HepG2 (cell line): ENCODE data around the gene TNFAIP1. TPM values are rescaled to one million over a fixed set of nuclear protein-coding genes. Genes with fewer than 3 reads are reported as not detected.

Experiments used
- FOXJ3 ChIP-seq: sonication (generic); formaldehyde crosslinking; IDR thresholded peaks from 2 replicates; pipeline ENCODE4 v1.4.0; 2020; ENCODE audit warnings: missing genetic modification reagents, mild to moderate bottlenecking, borderline replicate concordance
- HIC2 ChIP-seq: sonication (generic); formaldehyde crosslinking; IDR thresholded peaks from 2 replicates; pipeline ENCODE4 v1.9.0; 2022; ENCODE audit warnings: low read depth, missing genetic modification reagents
- NFE2L1 ChIP-seq: sonication (generic); formaldehyde crosslinking; IDR thresholded peaks from 2 replicates; pipeline ENCODE4 v1.4.0; 2020; ENCODE audit warnings: missing genetic modification reagents, mild to moderate bottlenecking, borderline replicate concordance
- NKX3-1 ChIP-seq: sonication (generic); formaldehyde crosslinking; IDR thresholded peaks from 2 replicates; pipeline ENCODE4 v1.5.0; 2020; ENCODE audit warnings: missing genetic modification reagents
- NRL ChIP-seq: sonication (generic); formaldehyde crosslinking; IDR thresholded peaks from 2 replicates; pipeline ENCODE4 v1.5.0; 2020; ENCODE audit warnings: missing genetic modification reagents, mild to moderate bottlenecking, moderate library complexity, borderline replicate concordance
- RBFOX2 ChIP-seq: fragments of 200-400 bp; formaldehyde crosslinking; IDR thresholded peaks from 2 replicates; pipeline ENCODE4 v1.6.1; 2017; ENCODE audit warnings: low read depth, mild to moderate bottlenecking, low read length
- REPIN1 ChIP-seq: sonication (generic); formaldehyde crosslinking; IDR thresholded peaks from 2 replicates; pipeline ENCODE4 v1.8.0; 2022; ENCODE audit warnings: missing genetic modification reagents, low read depth, mild to moderate bottlenecking, borderline replicate concordance
- SKIL ChIP-seq: sonication (generic); formaldehyde crosslinking; IDR thresholded peaks from 2 replicates; pipeline ENCODE4 v1.8.0; 2022; ENCODE audit warnings: missing genetic modification reagents, mild to moderate bottlenecking, moderate library complexity, borderline replicate concordance
- THAP9 ChIP-seq: sonication (generic); formaldehyde crosslinking; IDR thresholded peaks from 2 replicates; pipeline ENCODE4; 2020; ENCODE audit warnings: missing genetic modification reagents, mild to moderate bottlenecking, borderline replicate concordance
- TOPORS ChIP-seq: sonication (generic); formaldehyde crosslinking; IDR thresholded peaks from 2 replicates; pipeline ENCODE4 v1.8.0; 2023; ENCODE audit warnings: mild to moderate bottlenecking, missing genetic modification reagents
- USF2 ChIP-seq, 2 experiments: sonication (generic) in 1 of 2; formaldehyde crosslinking in 1 of 2; IDR thresholded peaks; 2 replicates each; pipeline versions ENCODE4 v1.5.1 to v1.6.1; 2011 to 2020; ENCODE audit warnings: borderline replicate concordance in 1 of 2, low read depth in 1 of 2, low read length in 1 of 2, mild to moderate bottlenecking in 1 of 2, missing genetic modification reagents in 1 of 2, moderate library complexity in 1 of 2
- ZBTB42 ChIP-seq: sonication (generic); formaldehyde crosslinking; IDR thresholded peaks from 2 replicates; pipeline ENCODE4 v1.5.0; 2020; ENCODE audit warnings: mild to moderate bottlenecking, missing genetic modification reagents
- ZC3H4 ChIP-seq: sonication (generic); formaldehyde crosslinking; IDR thresholded peaks from 2 replicates; pipeline ENCODE4 v1.4.0; 2020; ENCODE audit warnings: missing genetic modification reagents, borderline replicate concordance
- ZFP41 ChIP-seq: sonication (generic); formaldehyde crosslinking; IDR thresholded peaks from 2 replicates; pipeline ENCODE4 v1.4.0; 2020; ENCODE audit warnings: mild to moderate bottlenecking, missing genetic modification reagents, borderline replicate concordance
- ZNF260 ChIP-seq: sonication (generic); formaldehyde crosslinking; IDR thresholded peaks from 2 replicates; pipeline ENCODE4 v1.4.0; 2020; ENCODE audit warnings: missing genetic modification reagents, low read depth, mild to moderate bottlenecking, borderline replicate concordance
- ZNF282 ChIP-seq: fragments of 450-650 bp; IDR thresholded peaks from 2 replicates; pipeline ENCODE4 v1.6.1; 2018; ENCODE audit not compliant: partially characterized antibody
- ZNF589 ChIP-seq: sonication (generic); formaldehyde crosslinking; conservative IDR thresholded peaks from 2 replicates; pipeline ENCODE4 v1.8.0; 2022; ENCODE audit warnings: mild to moderate bottlenecking, moderate library complexity, missing genetic modification reagents
- ZSCAN21 ChIP-seq: sonication (generic); formaldehyde crosslinking; IDR thresholded peaks from 2 replicates; pipeline ENCODE4 v1.8.0; 2022; ENCODE audit warnings: mild to moderate bottlenecking, missing genetic modification reagents, moderate library complexity, borderline replicate concordance
- polyA plus RNA-seq, 8 experiments: library from polyadenylated mRNA; depleted of rRNA in 3 of 8; stranded (reverse) in 7 of 8; unstranded in 1 of 8; fragments of >200 nt; fragmentation: Illumina TruSeq in 4 of 8; extraction: Trizol in 4 of 8; gene quantifications; 2 replicates each; pipeline versions ENCODE4 v1.2.1 to v1.2.3, GENCODE V29; 2011 to 2016; ENCODE audit warnings: low read depth in 4 of 8, missing spikeins in 1 of 8, mixed read lengths in 1 of 8; ENCODE audit not compliant: insufficient read depth in 1 of 8
- total RNA-seq, 5 experiments: library from RNA; depleted of rRNA; stranded (reverse); fragments of >200 nt; fragmentation: Illumina TruSeq; extraction: Trizol; gene quantifications; 2 replicates each; pipeline ENCODE4 v1.2.3, GENCODE V29; 2016; ENCODE audit warnings: low read depth in 1 of 5

Gene TNFAIP1
- total and polyA plus RNA-seq, 2 of the 13 experiments (the other 11 are each of a cell fraction or from before 2014, with no cell fraction given) = 17.5 to 40.6 TPM

- TF ChIP-seq THAP9 (no peak; the same call in 1 of the 2 replicates), REPIN1 (peak; percentile 39; the same call in 1 of the 2 replicates), NRL (CRISPR knock-in tag) (peak; percentile 76; the same call in 1 of the 2 replicates), ZNF260 (CRISPR knock-in tag) (no peak), ZC3H4 (CRISPR knock-in tag) (no peak), RBFOX2 (no peak), ZBTB42 (no peak), HIC2 (CRISPR knock-in tag) (peak; percentile 95), FOXJ3 (CRISPR knock-in tag) (peak; percentile 83; the same call in 1 of the 2 replicates), NKX3-1 (CRISPR knock-in tag) (peak; percentile 70; the same call in 1 of the 2 replicates), ZNF282 (no peak), SKIL (peak; percentile 96), ZSCAN21 (CRISPR knock-in tag) (peak; percentile 75; the same call in 1 of the 2 replicates), ZNF589 (CRISPR knock-in tag) (peak; percentile 52; the same call in 1 of the 2 replicates), ZFP41 (no peak), NFE2L1 (CRISPR knock-in tag) (no peak), USF2 (IDR thresholded peaks at IDR 0.05; ENCODE audit: low read depth, low read length) (no peak), USF2 (CRISPR knock-in tag; IDR thresholded peaks at IDR 0.05; ENCODE audit: borderline replicate concordance) (no peak), TOPORS (0 out of 2 replicates have a peak, but pooled peaks have one; percentile 32)
Measured at GRCh38 chr17:28370035-28370743, 34.6 kb downstream of the TNFAIP1 start, which contains the start of gene VTN (continued).
